Thoracic aorta (tissue), 2 donors: ENCODE results near the gene TMEM156. TPM values are rescaled to one million over a fixed set of nuclear protein-coding genes. Genes with fewer than 3 reads are reported as not detected.
"Not testable (repeated sequence)": the region's sequence is repeated elsewhere in the genome, so short reads cannot be mapped to it uniquely, and the experiment has no call there.

ENCODE experiments used
- ATAC-seq: fragments of 150-250 bp; one replicate; pipeline ENCODE4 v1.8.0; 2017; ENCODE audit warnings: low read depth; ENCODE audit not compliant: insufficient number of reproducible peaks, low FRiP score
- DNase-seq: peaks from one replicate; pipeline ENCODE4 v3.0.0-alpha.2; 2020; ENCODE audit warnings: low spot score
- H3K27ac ChIP-seq, 2 donors: fragments of 200-600 bp; sonication (generic); 1 replicate in 1 of 2; 2 replicates in 1 of 2; pipeline ENCODE4 v1.5.1; 2016; ENCODE audit warnings: mild to moderate bottlenecking in 2 of 2, moderate library complexity in 2 of 2
- H3K27me3 ChIP-seq: fragments of 200-600 bp; sonication (generic); replicated peaks from 2 replicates; pipeline ENCODE4 v1.6.0; 2016; ENCODE audit warnings: mild to moderate bottlenecking; ENCODE audit not compliant: insufficient read depth
- H3K36me3 ChIP-seq: fragments of 200-600 bp; sonication (generic); one replicate; pipeline ENCODE4 v1.5.1; 2016
- H3K4me1 ChIP-seq, 2 donors: fragments of 200-600 bp; sonication (generic); 1 replicate in 1 of 2; 2 replicates in 1 of 2; pipeline versions ENCODE4 v1.5.1 to v1.6.0; 2016; ENCODE audit warnings: low read depth in 2 of 2, mild to moderate bottlenecking in 1 of 2; ENCODE audit not compliant: control insufficient read depth in 1 of 2
- H3K4me3 ChIP-seq: fragments of 200-600 bp; sonication (generic); 2 replicates; pipeline ENCODE4 v1.5.1; 2016; ENCODE audit warnings: mild to moderate bottlenecking
- H3K9me3 ChIP-seq: fragments of 200-600 bp; sonication (generic); 2 replicates; pipeline ENCODE4 v1.5.1; 2016
- CTCF ChIP-seq: fragments of 200-600 bp; sonication (generic); IDR thresholded peaks from one replicate; pipeline ENCODE4 v1.5.1; 2019; ENCODE audit warnings: antibody characterized with exemption
- total RNA-seq, 2 donors: library from RNA; depleted of rRNA; stranded (reverse); fragments of >200 nt; gene quantifications; one replicate each; pipeline versions ENCODE4 v1.1.0 to v1.2.3, GENCODE V29; 2016

The TMEM156 gene
- total RNA-seq, 2 donors from 2014 or later = not detected

- no peak for ATAC-seq
- H3K9me3 ChIP-seq = no peaks in the 10 kb centered on the region
- H3K4me1 ChIP-seq = no peaks in the 10 kb centered on the region
- no peaks in the 10 kb centered on the region for H3K36me3 ChIP-seq
- TF ChIP-seq CTCF = no peak
- no peak for DNase-seq
- no peaks in the 10 kb centered on the region for H3K27me3 ChIP-seq
- H3K27ac ChIP-seq = no peak overlapping the region
- H3K4me3 ChIP-seq = no peak overlapping the region
Observed at GRCh38 chr4:39022241-39022640, 10.0 kb downstream of the TMEM156 start.

- Histone ChIP-seq H3K4me3 (no peak overlapping the region), H3K9me3 (no peaks in the 10 kb centered on the region), H3K4me1 (no peaks in the 10 kb centered on the region), H3K27me3 (no peaks in the 10 kb centered on the region), H3K36me3 (no peaks in the 10 kb centered on the region), H3K27ac (no peak overlapping the region)
- no peak for TF ChIP-seq CTCF
- DNase-seq (no peak), ATAC-seq (no peak)
Observed at GRCh38 chr4:39021631-39022030, 10.6 kb downstream of the TMEM156 start.

- Histone ChIP-seq H3K27ac (no peak overlapping the region), H3K4me3 (no peak overlapping the region), H3K36me3 (no peaks in the 10 kb centered on the region), H3K4me1 (no peaks in the 10 kb centered on the region), H3K27me3 (no peaks in the 10 kb centered on the region), H3K9me3 (no peaks in the 10 kb centered on the region)
- ATAC-seq (no peak), DNase-seq (no peak)
- no peak for TF ChIP-seq CTCF
Observed at GRCh38 chr4:39020130-39020529, 12.1 kb downstream of the TMEM156 start.

- Histone ChIP-seq H3K4me3 (no peak overlapping the region), H3K9me3 (no peaks in the 10 kb centered on the region), H3K27me3 (no peaks in the 10 kb centered on the region), H3K4me1 (no peaks in the 10 kb centered on the region), H3K36me3 (no peaks in the 10 kb centered on the region), H3K27ac (no peak overlapping the region)
- TF ChIP-seq CTCF = no peak
- no peak for DNase-seq
- ATAC-seq = no peak
Observed at GRCh38 chr4:39014028-39014427, 18.2 kb downstream of the TMEM156 start.

GRCh38 chr4:39004758-39005157 is 27.5 kb downstream of the TMEM156 start:
- H3K4me3 ChIP-seq = no peak overlapping the region
- DNase-seq (no peak), ATAC-seq (no peak)
- no peak overlapping the region for H3K27ac ChIP-seq
- no peaks in the 10 kb centered on the region for H3K27me3 ChIP-seq
- no peaks in the 10 kb centered on the region for H3K9me3 ChIP-seq
- H3K4me1 ChIP-seq = no peaks in the 10 kb centered on the region
- H3K36me3 ChIP-seq = no peaks in the 10 kb centered on the region
- no peak for TF ChIP-seq CTCF

GRCh38 chr4:39002058-39002457 is 30.2 kb downstream of the TMEM156 start:
- H3K36me3 ChIP-seq, H3K4me1 ChIP-seq, DNase-seq, H3K4me3 ChIP-seq, H3K27ac ChIP-seq, H3K27me3 ChIP-seq, ATAC-seq, H3K9me3 ChIP-seq: not testable (repeated sequence)
